A549 (cell line): Measurements from ENCODE around the gene RASL10A. TPM values are rescaled to one million over a fixed set of nuclear protein-coding genes. Genes with fewer than 3 reads are reported as not detected.

Experiments used
- ATAC-seq, 2 experiments: fragments of 200-7000 bp in 1 of 2; fragments of >200 bp in 1 of 2; cut with Nextera tagmentation in 1 of 2; cut with Tn5 transposase in 1 of 2; 3 replicates each; pipeline versions ENCODE4 v1.8.0 to v1.9.1; 2018 to 2020; ENCODE audit warnings: mild to moderate bottlenecking in 1 of 2, moderate library complexity in 1 of 2
- CTCF ChIA-PET: fragments of 300-600 bp; sonication (Branson Sonifier 250); formaldehyde crosslinking; extraction: SDS; loops from one replicate; lab custom pipeline; 2021; ENCODE audit warnings: antibody characterized with exemption, inconsistent platforms; lab: Yijun Ruan, JAX
- POLR2A ChIA-PET: fragments of 350-600 bp; formaldehyde crosslinking; extraction: SDS; loops from one replicate; lab custom pipeline; 2021; ENCODE audit warnings: antibody characterized with exemption, inconsistent platforms; lab: Yijun Ruan, JAX
- DNase-seq, 2 experiments: peaks; one replicate each; pipeline versions ENCODE4 v3.0.0 to v3.0.0-alpha.2; 2011 to 2016; ENCODE audit warnings: low read depth in 1 of 2, low spot score in 1 of 2
- FAIRE-seq: peaks from 2 replicates; lab custom pipeline; 2011; peaks lifted over from hg19 to GRCh38; lab: Jason Lieb, UNC
- H3K27ac ChIP-seq, 2 experiments: fragments of >200 bp; sonication (Bioruptor Twin); formaldehyde crosslinking; 3 replicates each; pipeline ENCODE4 v1.5.1; 2016 to 2017
- H3K4me1 ChIP-seq: fragments of >200 bp; sonication (Bioruptor Twin); formaldehyde crosslinking; 3 replicates; pipeline ENCODE4 v1.6.1; 2016
- H3K4me2 ChIP-seq: fragments of >200 bp; sonication (Bioruptor Twin); formaldehyde crosslinking; 3 replicates; pipeline ENCODE4 v1.6.1; 2016
- H3K4me3 ChIP-seq: fragments of >200 bp; sonication (Bioruptor Twin); formaldehyde crosslinking; 3 replicates; pipeline ENCODE4 v1.5.1; 2016
- H3K9me3 ChIP-seq: fragments of >200 bp; sonication (Bioruptor Twin); formaldehyde crosslinking; 3 replicates; pipeline ENCODE4 v1.6.1; 2016
- ATOH8 ChIP-seq: fragments of 250-450 bp; sonication (Bioruptor Pico); IDR thresholded peaks from 2 replicates; pipeline ENCODE4 v1.5.0; 2020; ENCODE audit warnings: low read depth, mild to moderate bottlenecking, moderate library complexity
- CHD2 ChIP-seq: fragments of 150-350 bp; IDR thresholded peaks from 2 replicates; pipeline ENCODE4 v1.6.1; 2014; ENCODE audit warnings: low read length; ENCODE audit not compliant: partially characterized antibody
- EHF ChIP-seq: fragments of 250-450 bp; sonication (Bioruptor Pico); IDR thresholded peaks from 2 replicates; pipeline ENCODE4 v1.5.0; 2020; ENCODE audit warnings: mild to moderate bottlenecking
- EP300 ChIP-seq, 2 experiments: fragments of >200 bp; sonication (Bioruptor Twin); formaldehyde crosslinking; IDR thresholded peaks; 2 replicates in 1 of 2; 3 replicates in 1 of 2; pipeline ENCODE4 v1.6.1; 2016 to 2017
- ESRRA ChIP-seq: fragments of 150-350 bp; IDR thresholded peaks from 2 replicates; pipeline ENCODE4 v1.6.1; 2014; ENCODE audit warnings: mild to moderate bottlenecking, low read length, borderline replicate concordance
- FOSB ChIP-seq: fragments of 250-450 bp; sonication (Bioruptor Pico); IDR thresholded peaks from 2 replicates; pipeline ENCODE4 v1.5.0; 2020; ENCODE audit warnings: mild to moderate bottlenecking, moderate library complexity
- FOSL2 ChIP-seq, 2 experiments: fragments of 450-650 bp in 1 of 2; fragments of >200 bp in 1 of 2; sonication (Bioruptor Twin) in 1 of 2; formaldehyde crosslinking; IDR thresholded peaks; 2 replicates each; pipeline versions ENCODE4 v1.5.0 to v1.6.1; 2016 to 2020; ENCODE audit warnings: mild to moderate bottlenecking in 1 of 2, moderate library complexity in 1 of 2
- FOXS1 ChIP-seq: fragments of 250-450 bp; sonication (Bioruptor Pico); IDR thresholded peaks from 2 replicates; pipeline ENCODE4 v1.5.0; 2020; ENCODE audit warnings: mild to moderate bottlenecking, moderate library complexity
- GATA3 ChIP-seq: IDR thresholded peaks from 2 replicates; pipeline ENCODE4 v1.6.1; 2012; ENCODE audit warnings: borderline replicate concordance
- HDAC2 ChIP-seq: fragments of 200-600 bp; sonication (generic); IDR thresholded peaks from 2 replicates; pipeline ENCODE4 v1.6.1; 2016
- HES2 ChIP-seq: fragments of >200 bp; sonication (Bioruptor Twin); formaldehyde crosslinking; IDR thresholded peaks from 2 replicates; pipeline ENCODE4 v1.6.1; 2016
- HEYL ChIP-seq: fragments of 250-450 bp; sonication (Bioruptor Pico); IDR thresholded peaks from 2 replicates; pipeline ENCODE4 v1.8.0; 2021; ENCODE audit warnings: mild to moderate bottlenecking, moderate library complexity
- HOXA7 ChIP-seq: fragments of 250-450 bp; sonication (Bioruptor Pico); IDR thresholded peaks from 2 replicates; pipeline ENCODE4 v1.5.0; 2020; ENCODE audit warnings: mild to moderate bottlenecking, moderate library complexity
- JUN ChIP-seq, 2 experiments: fragments of >200 bp; sonication (Bioruptor Twin); formaldehyde crosslinking; IDR thresholded peaks; 2 replicates in 1 of 2; 3 replicates in 1 of 2; pipeline ENCODE4 v1.6.1; 2016 to 2017
- KDM1A ChIP-seq: fragments of 200-600 bp; sonication (generic); IDR thresholded peaks from 2 replicates; pipeline ENCODE4 v1.6.1; 2016; ENCODE audit warnings: low read depth, mild to moderate bottlenecking
- KDM5A ChIP-seq: fragments of 200-600 bp; sonication (generic); IDR thresholded peaks from 2 replicates; pipeline ENCODE4 v1.6.1; 2016; ENCODE audit warnings: antibody characterized with exemption, mild to moderate bottlenecking
- MAFK ChIP-seq: fragments of 450-650 bp; IDR thresholded peaks from 2 replicates; pipeline ENCODE4 v1.6.1; 2014; ENCODE audit not compliant: partially characterized antibody
- MAZ ChIP-seq: fragments of 150-350 bp; IDR thresholded peaks from 2 replicates; pipeline ENCODE4 v1.6.1; 2014; ENCODE audit warnings: antibody characterized with exemption, low read depth, low read length, borderline replicate concordance
- MYC ChIP-seq: IDR thresholded peaks from 2 replicates; pipeline ENCODE4 v1.6.1; 2012; ENCODE audit warnings: mild to moderate bottlenecking, inconsistent platforms, low read length, improper control_type of control experiment, borderline replicate concordance
- NFE2L2 ChIP-seq: fragments of 150-350 bp; conservative IDR thresholded peaks from 2 replicates; pipeline ENCODE4 v1.6.1; 2014; ENCODE audit warnings: low read length
- NR3C1 ChIP-seq: fragments of >200 bp; sonication (Bioruptor Twin); formaldehyde crosslinking; IDR thresholded peaks from 3 replicates; pipeline ENCODE4 v1.6.1; 2017
- PHF8 ChIP-seq: fragments of 200-600 bp; sonication (generic); IDR thresholded peaks from 2 replicates; pipeline ENCODE4 v1.6.1; 2016; ENCODE audit warnings: low read depth, mild to moderate bottlenecking, antibody characterized with exemption, moderate library complexity, borderline replicate concordance
- POLR2A ChIP-seq: IDR thresholded peaks from 2 replicates; pipeline ENCODE4 v1.6.1; 2012; ENCODE audit warnings: mild to moderate bottlenecking, low read length
- POLR2AphosphoS2 ChIP-seq: conservative IDR thresholded peaks from 2 replicates; pipeline ENCODE4 v1.6.1; 2012; ENCODE audit warnings: low read length, improper control_type of control experiment, inconsistent platforms
- RARB ChIP-seq: fragments of 250-450 bp; sonication (Bioruptor Pico); IDR thresholded peaks from 2 replicates; pipeline ENCODE4 v1.8.0; 2021; ENCODE audit warnings: mild to moderate bottlenecking, moderate library complexity
- RCOR1 ChIP-seq: fragments of 150-350 bp; IDR thresholded peaks from 2 replicates; pipeline ENCODE4 v1.6.1; 2014; ENCODE audit warnings: antibody characterized with exemption, low read length, low read depth
- RFX5 ChIP-seq: fragments of 450-650 bp; IDR thresholded peaks from 2 replicates; pipeline ENCODE4 v1.7.1; 2014; ENCODE audit warnings: antibody characterized with exemption, mild to moderate bottlenecking, moderate library complexity
- RNF2 ChIP-seq: fragments of 200-600 bp; sonication (generic); IDR thresholded peaks from 2 replicates; pipeline ENCODE4 v1.6.1; 2016; ENCODE audit warnings: low read depth, mild to moderate bottlenecking, antibody characterized with exemption, moderate library complexity, borderline replicate concordance
- SMC3 ChIP-seq: fragments of >200 bp; sonication (Bioruptor Twin); formaldehyde crosslinking; IDR thresholded peaks from 3 replicates; pipeline ENCODE4 v1.6.1; 2018; ENCODE audit warnings: inconsistent platforms
- SREBF2 ChIP-seq: fragments of 450-650 bp; IDR thresholded peaks from 2 replicates; pipeline ENCODE4 v1.6.1; 2014; ENCODE audit warnings: mild to moderate bottlenecking, moderate library complexity
- TFCP2L1 ChIP-seq: fragments of 250-450 bp; sonication (Bioruptor Pico); IDR thresholded peaks from 2 replicates; pipeline ENCODE4 v1.5.0; 2021; ENCODE audit warnings: mild to moderate bottlenecking
- TP53 ChIP-seq: fragments of 250-450 bp; sonication (Bioruptor Pico); IDR thresholded peaks from 2 replicates; pipeline ENCODE4 v1.5.0; 2021; ENCODE audit warnings: mild to moderate bottlenecking, moderate library complexity
- ZC3H11A ChIP-seq: fragments of 450-650 bp; IDR thresholded peaks from 2 replicates; pipeline ENCODE4 v1.6.1; 2014; ENCODE audit warnings: antibody characterized with exemption, mild to moderate bottlenecking
- ZFP36 ChIP-seq: fragments of 450-650 bp; IDR thresholded peaks from 2 replicates; pipeline ENCODE4 v1.6.1; 2014; ENCODE audit warnings: borderline replicate concordance; ENCODE audit not compliant: partially characterized antibody
- ZSCAN20 ChIP-seq: fragments of 250-450 bp; sonication (Bioruptor Pico); IDR thresholded peaks from 2 replicates; pipeline ENCODE4 v1.8.0; 2022; ENCODE audit warnings: mild to moderate bottlenecking, moderate library complexity
- WGBS: methylation state at CpG from one replicate; pipeline ENCODE4 v1.1.6; 2017; ENCODE audit errors: missing lambda C conversion rate; 5-methylcytosine and 5-hydroxymethylcytosine counted together
- polyA plus RNA-seq, 4 experiments: library from polyadenylated mRNA; depleted of rRNA in 3 of 4; stranded (reverse); fragments of >200 nt; fragmentation: RNase III in 1 of 4; extraction: RNeasy Plus Mini Kit Qiagen cat#74134 plus additional on column Dnase treatment in 1 of 4; gene quantifications; 2 replicates in 3 of 4; 3 replicates in 1 of 4; pipeline ENCODE4 v1.2.3, GENCODE V29; 2011 to 2017
- TF ChIP-seq, protein P1 (sequence below): fragments of 450-650 bp; IDR thresholded peaks from 2 replicates; pipeline ENCODE4 v1.6.1; 2014; ENCODE audit warnings: antibody characterized with exemption
- TF ChIP-seq, protein P2 (sequence below): fragments of >200 bp; sonication (Bioruptor Twin); formaldehyde crosslinking; IDR thresholded peaks from 3 replicates; pipeline ENCODE4 v1.6.1; 2016
- TF ChIP-seq, protein P3 (sequence below): IDR thresholded peaks from 2 replicates; pipeline ENCODE4 v1.6.1; 2012; ENCODE audit warnings: low read depth, borderline replicate concordance
- TF ChIP-seq, protein P4 (sequence below): fragments of >200 bp; sonication (Bioruptor Twin); formaldehyde crosslinking; IDR thresholded peaks from 3 replicates; pipeline ENCODE4 v1.5.1; 2016

RASL10A gene
- polyA plus RNA-seq, 2 of the 4 experiments (the other 2 are of a cell fraction), result 0.08 to 0.25 TPM

DNA sequence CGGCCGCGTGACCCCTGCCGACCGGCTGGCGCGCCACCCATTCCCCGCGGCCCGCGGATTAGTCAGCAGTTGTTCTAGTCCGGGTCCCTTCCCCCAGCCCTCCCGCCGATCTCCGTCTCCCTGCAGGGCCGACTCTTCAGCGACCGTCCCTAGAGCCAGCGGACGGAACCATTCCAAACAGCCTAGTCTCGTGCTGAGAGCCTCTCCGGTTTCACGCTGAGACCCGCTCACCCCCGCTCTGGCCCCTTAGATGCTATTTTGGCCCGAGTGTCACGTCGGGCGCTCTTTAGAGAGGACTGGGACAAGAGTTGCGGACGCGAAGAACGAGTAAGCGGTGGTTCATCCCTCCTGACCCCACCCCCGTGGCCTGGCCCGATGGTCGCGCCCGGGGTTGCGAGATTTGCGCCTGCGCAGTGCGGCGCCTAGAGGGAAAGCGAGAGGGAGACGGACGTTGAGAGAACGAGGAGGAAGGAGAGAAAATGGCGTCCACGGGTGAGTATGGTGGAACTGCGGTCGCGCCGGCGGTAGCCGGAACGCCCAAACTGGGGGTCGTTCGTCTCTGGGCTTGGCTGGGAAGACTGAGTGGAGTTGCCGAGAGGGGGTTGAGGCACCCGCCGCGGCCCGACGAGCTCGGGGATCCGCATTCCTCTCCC, 47.5 kb downstream of the RASL10A start, which contains the start of the genes EWSR1 and RHBDD3:
Gene EWSR1 (plus strand): TSS at position 411 of the 653 bp plus-strand sequence. CDS start 69 bp downstream, at position 480.
Gene RHBDD3 (minus strand): TSS at position 124 of the 653 bp plus-strand sequence. CDS start 2,355 bp downstream, outside the sequence.
- H3K4me2 ChIP-seq, result peak within 1 kb of the TSS; percentile 98
- DNase-seq (peak; percentile 70 to 94), ATAC-seq (peak; percentile 89 to 93), FAIRE-seq (no peak)
- peak within 1 kb of the TSS; percentile 99 for H3K4me3 ChIP-seq
- H3K4me1 ChIP-seq, result peaks cover 34% of the 10 kb centered on the region
- H3K9me3 ChIP-seq, result no peaks in the 10 kb centered on the region
- CTCF ChIA-PET, result interaction anchor here (1.1 to 1.5 kb wide), 2 partner anchors 20 to 23 kb away, joined by 3 to 4 read pairs; no protein-coding TSS in a partner anchor
- WGBS, result 0% methylated on average over 28 of the region's 67 CpGs
- POLR2A ChIA-PET, result interaction anchor here (1.2 kb wide), 1 partner anchor 39 kb away, joined by 4 read pairs; the partner anchor contains the start of gene GAS2L1
- peak within 1 kb of the TSS; percentile 100 for H3K27ac ChIP-seq
- TF ChIP-seq GATA3, result peak; percentile 77
- TF ChIP-seq, protein P1, sequence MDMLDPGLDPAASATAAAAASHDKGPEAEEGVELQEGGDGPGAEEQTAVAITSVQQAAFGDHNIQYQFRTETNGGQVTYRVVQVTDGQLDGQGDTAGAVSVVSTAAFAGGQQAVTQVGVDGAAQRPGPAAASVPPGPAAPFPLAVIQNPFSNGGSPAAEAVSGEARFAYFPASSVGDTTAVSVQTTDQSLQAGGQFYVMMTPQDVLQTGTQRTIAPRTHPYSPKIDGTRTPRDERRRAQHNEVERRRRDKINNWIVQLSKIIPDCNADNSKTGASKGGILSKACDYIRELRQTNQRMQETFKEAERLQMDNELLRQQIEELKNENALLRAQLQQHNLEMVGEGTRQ, result no peak
- TF ChIP-seq, protein P2, sequence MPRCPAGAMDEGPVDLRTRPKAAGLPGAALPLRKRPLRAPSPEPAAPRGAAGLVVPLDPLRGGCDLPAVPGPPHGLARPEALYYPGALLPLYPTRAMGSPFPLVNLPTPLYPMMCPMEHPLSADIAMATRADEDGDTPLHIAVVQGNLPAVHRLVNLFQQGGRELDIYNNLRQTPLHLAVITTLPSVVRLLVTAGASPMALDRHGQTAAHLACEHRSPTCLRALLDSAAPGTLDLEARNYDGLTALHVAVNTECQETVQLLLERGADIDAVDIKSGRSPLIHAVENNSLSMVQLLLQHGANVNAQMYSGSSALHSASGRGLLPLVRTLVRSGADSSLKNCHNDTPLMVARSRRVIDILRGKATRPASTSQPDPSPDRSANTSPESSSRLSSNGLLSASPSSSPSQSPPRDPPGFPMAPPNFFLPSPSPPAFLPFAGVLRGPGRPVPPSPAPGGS, result peak; percentile 50; the same call in 1 of the 3 replicates
- no peak; the same call in 1 of the 2 replicates for TF ChIP-seq MYC
- no peak for TF ChIP-seq HEYL (CRISPR knock-in tag)
- TF ChIP-seq ZC3H11A, result no peak
- TF ChIP-seq RCOR1, result no peak
- TF ChIP-seq HOXA7 (CRISPR knock-in tag), result no peak
- no peak for TF ChIP-seq ATOH8 (CRISPR knock-in tag)
- no peak for TF ChIP-seq HES2
- no peak for TF ChIP-seq TFCP2L1
- no peak for TF ChIP-seq ZFP36
- TF ChIP-seq, protein P3, sequence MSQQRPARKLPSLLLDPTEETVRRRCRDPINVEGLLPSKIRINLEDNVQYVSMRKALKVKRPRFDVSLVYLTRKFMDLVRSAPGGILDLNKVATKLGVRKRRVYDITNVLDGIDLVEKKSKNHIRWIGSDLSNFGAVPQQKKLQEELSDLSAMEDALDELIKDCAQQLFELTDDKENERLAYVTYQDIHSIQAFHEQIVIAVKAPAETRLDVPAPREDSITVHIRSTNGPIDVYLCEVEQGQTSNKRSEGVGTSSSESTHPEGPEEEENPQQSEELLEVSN, result 0 out of 2 replicates have a peak, but pooled peaks have one; percentile 6
- no peak for TF ChIP-seq KDM1A
- TF ChIP-seq FOSL2 (IDR thresholded peaks at IDR 0.05), result no peak
- TF ChIP-seq FOSL2 (CRISPR knock-in tag; IDR thresholded peaks at IDR 0.05), result peak; percentile 76
- TF ChIP-seq PHF8, result no peak
- peak; percentile 62 for TF ChIP-seq POLR2A
- TF ChIP-seq, protein P4, sequence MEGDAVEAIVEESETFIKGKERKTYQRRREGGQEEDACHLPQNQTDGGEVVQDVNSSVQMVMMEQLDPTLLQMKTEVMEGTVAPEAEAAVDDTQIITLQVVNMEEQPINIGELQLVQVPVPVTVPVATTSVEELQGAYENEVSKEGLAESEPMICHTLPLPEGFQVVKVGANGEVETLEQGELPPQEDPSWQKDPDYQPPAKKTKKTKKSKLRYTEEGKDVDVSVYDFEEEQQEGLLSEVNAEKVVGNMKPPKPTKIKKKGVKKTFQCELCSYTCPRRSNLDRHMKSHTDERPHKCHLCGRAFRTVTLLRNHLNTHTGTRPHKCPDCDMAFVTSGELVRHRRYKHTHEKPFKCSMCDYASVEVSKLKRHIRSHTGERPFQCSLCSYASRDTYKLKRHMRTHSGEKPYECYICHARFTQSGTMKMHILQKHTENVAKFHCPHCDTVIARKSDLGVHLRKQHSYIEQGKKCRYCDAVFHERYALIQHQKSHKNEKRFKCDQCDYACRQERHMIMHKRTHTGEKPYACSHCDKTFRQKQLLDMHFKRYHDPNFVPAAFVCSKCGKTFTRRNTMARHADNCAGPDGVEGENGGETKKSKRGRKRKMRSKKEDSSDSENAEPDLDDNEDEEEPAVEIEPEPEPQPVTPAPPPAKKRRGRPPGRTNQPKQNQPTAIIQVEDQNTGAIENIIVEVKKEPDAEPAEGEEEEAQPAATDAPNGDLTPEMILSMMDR, result no peak
- TF ChIP-seq RARB (CRISPR knock-in tag), result no peak
- no peak for TF ChIP-seq RNF2
- no peak for TF ChIP-seq FOSB (CRISPR knock-in tag)
- no peak for TF ChIP-seq ESRRA
- TF ChIP-seq SREBF2, result no peak
- no peak for TF ChIP-seq RFX5
- TF ChIP-seq HDAC2, result no peak
- no peak for TF ChIP-seq EP300 (IDR thresholded peaks at IDR 0.05)
- TF ChIP-seq JUN (IDR thresholded peaks at IDR 0.05), result peak; percentile 51 to 72; a peak in 2 of 5 replicates
- TF ChIP-seq POLR2AphosphoS2, result no peak
- no peak for TF ChIP-seq NR3C1
- no peak for TF ChIP-seq NFE2L2
- TF ChIP-seq MAZ, result no peak
- peak; percentile 46 for TF ChIP-seq MAFK
- no peak for TF ChIP-seq TP53 (CRISPR knock-in tag)
- TF ChIP-seq ZSCAN20 (CRISPR knock-in tag), result no peak
- no peak for TF ChIP-seq SMC3
- TF ChIP-seq FOXS1 (CRISPR knock-in tag), result no peak
- no peak for TF ChIP-seq KDM5A
- no peak for TF ChIP-seq EHF (CRISPR knock-in tag)
- no peak for TF ChIP-seq CHD2
